GM19455 (cell line): ENCODE measurements around the gene TRIM62.
A peak's percentile ranks its signal among the peaks of the same experiment; 100 is the strongest.
"Not testable (repeated sequence)": the region's sequence is repeated elsewhere in the genome, so short reads cannot be mapped to it uniquely, and the experiment has no call there.

Experiments
- ATAC-seq: cut with Tn5 transposase; IDR thresholded peaks from one replicate; pipeline ENCODE4 v1.9.1; 2021; ENCODE audit not compliant: unreplicated experiment

Gene TRIM62

DNA sequence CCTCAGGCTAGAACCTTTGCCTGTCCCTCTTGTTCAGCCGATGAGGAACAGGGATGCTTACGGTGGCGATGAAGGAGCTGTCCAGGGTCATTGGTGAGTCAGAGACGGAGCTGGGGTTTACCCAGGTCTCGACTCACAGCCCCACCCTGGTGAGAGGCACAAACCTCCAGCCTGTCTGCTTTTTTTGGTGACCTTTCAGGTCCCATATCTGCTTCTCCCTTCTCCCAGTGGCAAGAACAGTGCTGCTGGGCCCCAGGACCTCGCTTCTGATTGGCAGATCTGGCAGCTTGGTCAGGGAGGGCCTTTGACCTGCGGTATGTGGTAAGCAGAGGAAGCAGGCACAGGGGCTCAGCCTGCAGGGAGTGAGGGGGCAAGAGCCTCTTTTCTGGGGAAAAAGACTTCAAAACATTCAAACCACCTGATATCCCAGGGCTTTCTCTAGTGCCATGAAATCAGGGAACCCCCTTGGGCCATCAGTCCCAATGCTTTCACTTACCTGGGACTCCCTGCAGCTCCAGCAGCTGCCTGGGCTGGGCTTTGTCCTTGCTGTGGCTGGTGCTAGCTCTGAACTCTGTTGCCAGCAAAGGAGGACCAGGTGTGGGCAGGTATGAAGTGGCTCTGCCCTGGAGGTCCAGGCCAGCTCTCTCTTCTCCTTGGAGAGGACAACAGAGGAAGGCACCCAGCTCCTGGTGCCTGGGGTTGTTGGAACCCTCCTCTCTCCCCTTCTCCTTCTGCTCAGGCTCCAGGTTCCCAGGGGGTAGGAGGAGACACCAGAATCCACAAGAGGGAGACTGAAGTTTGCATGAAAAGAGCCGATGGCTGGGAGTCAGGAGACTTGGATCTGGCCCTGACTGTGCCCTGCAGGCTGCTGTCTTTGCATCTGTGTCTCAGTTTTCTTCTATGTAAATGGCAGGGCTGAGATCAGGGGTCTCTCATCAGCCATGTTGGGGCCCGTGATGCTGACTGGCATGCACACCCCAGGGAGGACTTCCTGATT lies 41.4 kb downstream of the TRIM62 start:
- ATAC-seq, result no peak

DNA sequence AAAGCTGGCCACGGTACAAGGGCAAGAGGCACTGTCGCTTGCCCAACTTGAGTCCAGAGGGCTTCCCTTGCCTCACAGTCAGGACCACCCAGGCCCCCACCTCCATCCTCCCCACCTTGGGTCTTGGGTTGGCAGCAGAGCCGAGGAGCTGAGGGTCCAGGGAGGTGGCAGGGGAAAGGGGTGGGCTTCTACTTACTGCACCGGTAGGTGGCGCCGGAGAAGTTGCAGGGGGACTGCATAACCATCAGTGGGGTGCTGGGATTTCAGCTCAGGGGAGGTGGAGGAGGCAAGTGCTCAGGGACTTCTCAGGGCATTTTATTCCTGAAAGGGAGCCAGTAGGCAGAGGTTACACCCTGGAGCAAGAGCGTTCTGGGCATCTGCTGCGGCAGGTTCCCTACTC lies 44.0 kb downstream of the TRIM62 start:
- ATAC-seq, result no peak

DNA sequence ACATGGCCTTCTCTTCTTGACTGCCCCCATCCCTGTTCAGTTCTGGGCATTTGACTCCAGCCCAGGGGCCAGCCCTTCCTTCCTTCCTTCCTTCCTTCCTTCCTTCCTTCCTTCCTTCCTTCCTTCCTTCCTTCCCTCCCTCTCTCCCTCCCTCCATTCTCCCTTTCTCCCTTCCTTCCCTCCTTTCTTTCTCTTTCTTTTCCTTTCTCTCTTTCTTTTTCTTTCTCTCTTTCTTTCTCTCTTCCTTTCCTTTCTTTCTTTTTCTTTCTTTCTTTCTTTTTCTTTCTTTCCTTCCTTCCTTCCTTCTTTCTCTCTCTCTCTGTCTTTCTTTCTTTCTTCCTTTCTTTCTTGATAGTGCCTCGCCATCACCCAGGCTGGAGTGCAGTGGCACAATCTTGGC lies 45.8 kb downstream of the TRIM62 start:
- not testable (repeated sequence) for ATAC-seq

DNA sequence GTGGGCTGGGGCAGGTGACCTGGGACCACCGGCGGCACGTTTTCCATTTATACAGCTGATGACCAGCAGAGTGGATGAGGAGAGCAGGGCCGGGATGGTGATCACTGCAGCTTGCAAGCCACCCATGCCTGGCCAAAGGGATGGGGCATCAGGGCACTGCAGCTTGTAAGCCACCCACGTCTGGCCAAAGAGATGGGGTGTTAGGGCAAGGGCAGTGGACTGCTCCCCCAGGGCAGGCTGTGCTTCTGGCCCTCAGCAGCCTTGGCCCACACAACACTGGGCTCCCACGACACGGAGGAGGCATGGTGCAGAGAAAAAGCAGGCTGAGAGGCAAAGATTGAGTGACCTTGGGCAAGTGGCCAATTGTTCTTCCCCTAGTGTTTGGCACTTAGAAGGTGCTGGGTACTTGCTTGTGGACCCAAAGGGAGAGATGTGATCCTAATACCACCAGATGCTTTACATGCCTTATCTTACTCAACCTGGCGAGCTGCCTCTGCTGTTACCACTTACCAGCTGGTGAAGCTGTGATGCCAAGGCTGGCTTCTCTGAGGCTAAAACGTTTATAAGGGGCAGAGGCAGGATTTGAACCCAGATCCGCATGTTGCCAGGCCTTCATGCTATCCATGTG lies 48.3 kb downstream of the TRIM62 start:
- ATAC-seq, result no peak

DNA sequence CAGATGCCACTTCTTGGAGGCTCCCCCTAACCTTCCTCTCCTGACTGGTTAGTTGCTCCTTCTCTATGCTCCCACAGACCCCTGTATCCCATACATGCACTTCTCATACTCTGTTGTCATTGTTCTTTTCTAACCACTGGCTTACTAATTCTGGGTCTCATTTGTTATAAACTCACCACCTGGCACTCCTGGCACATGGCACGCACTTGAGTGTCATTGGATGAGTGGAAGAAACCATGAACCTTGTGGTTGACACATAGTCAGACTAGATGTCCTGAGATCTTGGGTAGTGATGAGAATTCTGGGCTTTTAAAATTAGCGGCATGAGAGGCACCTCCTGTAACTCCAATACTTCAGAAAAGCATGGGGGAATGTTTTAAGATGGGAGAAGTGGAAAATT lies 49.3 kb downstream of the TRIM62 start:
- no peak for ATAC-seq

DNA sequence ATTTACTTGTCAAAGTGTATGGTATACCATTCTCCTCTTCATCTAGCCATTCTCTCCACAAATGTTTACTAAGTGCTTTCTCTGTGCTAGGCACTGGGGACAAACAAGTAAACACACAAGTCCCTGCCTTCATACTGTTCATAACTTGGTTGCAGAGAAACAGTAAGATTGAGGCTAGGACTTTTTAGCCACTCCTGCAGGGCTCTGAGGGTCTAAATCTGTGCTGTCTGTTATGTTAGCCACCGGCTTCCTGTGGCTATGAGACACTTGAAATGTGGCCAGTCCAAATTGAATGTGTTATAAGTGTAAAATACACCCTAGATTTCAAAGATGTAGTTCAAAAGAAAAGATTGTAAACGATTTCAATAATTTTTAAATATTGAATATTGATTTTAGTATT lies 50.7 kb downstream of the TRIM62 start:
- no peak for ATAC-seq

DNA sequence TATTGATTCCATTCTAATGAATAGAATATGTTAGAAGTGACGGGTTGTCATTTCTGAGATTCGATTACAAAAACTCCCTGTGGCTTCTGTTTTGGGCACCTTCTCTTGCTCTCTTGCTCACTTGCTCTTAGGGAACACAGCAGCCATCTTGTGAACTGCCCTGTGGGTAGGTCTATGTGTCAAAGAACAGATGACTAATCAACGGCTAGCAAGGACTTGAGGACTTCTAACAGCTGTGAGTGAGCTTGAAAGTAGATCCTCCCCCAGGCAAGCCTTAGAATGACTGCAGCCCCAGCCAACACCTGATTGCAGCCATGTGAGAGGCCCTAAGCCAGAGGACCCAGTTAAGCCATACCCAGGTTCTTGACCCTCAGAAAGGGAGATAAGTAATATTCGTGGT lies 51.5 kb downstream of the TRIM62 start:
- ATAC-seq, result no peak

DNA sequence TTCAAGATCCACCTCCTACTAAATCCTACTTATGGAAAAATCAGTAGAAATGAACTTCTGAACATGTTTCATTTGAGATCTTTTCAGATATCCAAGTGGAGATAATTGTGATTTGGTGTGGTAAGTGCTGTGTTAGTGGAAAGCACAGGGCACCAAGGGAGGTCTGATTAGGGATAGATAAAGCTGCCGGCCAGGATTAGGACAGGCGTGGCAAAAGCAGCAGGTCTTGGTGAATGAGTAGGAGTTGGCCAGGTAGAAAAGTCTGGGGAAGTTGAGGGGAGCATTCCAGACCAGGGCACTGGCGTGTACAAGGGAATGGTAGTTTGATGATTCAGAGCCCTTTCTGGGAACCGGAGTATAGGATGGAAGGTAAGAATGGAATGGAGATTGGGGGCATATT lies 53.1 kb downstream of the TRIM62 start:
- no peak for ATAC-seq

DNA sequence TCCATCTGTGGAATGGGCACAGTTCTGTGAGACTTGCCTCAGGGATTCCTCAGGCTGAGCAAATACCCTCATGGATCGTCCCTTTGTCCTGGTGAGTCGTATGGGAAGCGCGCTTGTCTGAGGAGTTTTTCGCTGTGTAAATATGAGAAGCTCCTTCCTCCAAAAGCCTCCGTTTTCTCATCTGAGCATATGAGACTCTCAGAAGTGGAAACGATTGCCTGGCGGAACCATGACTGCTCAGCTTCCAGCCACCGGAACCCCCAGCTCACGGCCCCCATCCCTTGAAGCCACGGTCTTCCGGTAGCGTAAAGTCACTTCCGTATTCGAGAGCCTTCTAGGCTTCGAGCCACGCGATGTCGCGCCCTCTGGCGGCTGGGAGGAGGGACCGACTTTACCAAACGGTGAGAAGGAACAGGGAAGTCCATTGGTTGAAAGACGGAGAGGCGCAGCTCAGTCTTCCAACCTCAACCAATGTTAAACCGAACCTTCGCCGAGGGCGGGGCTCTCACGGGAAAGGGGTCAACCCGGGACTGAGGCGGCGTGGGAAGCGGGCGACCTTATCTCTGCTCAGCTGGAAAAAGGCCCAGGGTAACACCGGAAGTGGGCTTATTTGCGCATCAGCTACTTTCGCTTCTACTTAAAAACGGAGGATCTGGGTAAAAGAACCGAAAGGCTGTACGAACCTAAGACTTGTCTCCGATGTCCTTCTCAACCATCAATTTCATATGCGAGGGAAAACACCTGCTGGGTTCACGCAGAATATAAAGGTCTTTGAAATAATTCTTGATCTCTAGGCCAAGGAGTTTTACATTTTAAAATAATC lies 54.6 kb downstream of the TRIM62 start:
- ATAC-seq, result peak; percentile 94

DNA sequence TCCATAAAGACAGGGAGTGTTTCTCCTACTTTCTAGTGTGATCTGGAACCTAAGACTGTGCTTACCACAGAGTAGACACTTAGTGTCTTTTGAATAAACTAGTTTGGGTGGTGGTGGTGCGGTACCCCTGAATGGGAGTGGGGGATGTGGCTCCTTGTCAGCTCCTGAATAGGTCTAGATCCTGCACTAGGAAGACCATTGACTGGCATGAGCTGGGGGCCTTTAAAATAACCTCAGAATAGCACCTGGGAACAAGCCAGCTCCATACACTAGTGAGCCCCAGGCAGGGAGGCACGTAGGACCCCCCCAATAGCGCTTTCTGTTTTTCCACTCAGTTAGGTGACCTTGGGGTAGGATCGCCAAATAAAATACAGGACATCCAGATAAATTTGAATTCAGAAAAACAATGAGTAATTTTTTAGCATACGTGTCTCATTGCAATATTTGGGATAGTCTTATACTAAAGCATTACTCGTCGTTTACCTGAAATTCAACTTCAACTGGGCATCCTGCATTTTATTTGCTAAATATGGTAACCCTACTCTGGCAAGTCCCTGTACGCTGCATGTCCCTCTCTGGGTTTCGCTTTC lies 55.3 kb downstream of the TRIM62 start:
- no peak for ATAC-seq

DNA sequence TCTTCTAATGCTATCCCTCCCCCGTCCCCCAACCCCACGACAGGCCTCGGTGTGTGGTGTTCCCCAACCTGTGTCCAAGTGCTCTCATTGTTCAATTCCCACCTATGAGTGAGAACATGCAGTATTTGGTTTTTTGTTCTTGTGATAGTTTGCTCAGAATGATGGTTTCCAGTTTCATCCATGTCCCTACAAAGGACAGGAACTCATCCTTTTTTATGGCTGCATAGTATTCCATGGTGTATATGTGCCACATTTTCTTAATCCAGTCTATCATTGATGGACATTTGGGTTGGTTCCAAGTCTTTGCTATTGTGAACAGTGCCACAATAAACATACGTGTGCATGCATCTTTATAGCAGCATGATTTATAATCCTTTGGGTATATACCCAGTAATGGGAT lies 57.2 kb downstream of the TRIM62 start:
- ATAC-seq, result not testable (repeated sequence)

DNA sequence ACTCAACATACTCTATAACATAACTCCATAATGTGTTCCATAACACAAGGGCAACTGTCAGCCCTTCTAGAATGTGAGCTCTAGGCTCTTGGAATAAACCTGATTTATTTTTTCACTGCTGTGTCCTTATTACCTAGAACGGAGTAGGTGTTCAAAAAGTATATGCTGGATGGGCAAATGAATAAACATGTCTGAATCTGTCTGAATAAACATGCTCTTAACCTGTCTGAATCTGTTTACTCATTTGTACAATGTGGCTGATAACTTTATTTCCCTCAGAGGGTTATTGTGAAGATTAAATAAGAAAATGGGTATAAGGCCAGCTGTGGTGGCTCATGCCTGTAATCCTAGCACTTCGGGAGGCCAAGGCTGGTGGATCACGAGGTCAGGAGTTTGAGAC lies 58.6 kb downstream of the TRIM62 start:
- ATAC-seq, result no peak

DNA sequence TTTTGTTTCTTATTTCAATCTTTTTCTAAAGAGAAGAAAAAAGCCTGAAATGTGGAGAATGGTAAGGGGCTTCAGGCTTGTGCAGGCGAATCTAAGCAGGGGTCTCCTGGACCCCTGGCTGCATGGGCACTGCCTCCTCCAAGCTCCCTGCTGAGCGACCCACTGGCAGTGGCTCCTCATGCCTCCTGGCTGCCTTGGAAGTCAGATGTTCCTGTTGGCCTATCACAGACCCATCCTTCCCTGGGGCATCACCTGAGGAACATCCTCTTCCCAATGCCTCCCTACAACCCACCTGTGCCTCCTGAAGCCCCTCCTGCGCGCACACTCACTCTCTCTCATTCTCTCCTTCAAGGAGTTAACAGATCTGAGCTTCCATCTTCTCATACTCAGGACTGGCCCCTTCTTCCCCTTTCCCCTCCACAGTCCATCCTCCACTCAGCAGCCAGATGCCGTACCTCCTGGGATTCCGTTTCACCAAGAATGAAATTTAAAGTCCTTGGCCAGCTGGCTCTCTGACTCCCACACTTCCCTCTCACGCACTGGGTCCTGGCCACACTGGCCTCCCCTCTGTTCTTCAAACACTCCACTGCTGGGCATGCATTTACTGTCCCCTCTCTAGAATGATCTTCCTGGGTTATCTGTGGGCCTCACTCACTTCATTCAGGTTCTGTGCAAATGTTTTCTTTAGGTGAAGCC lies 59.2 kb downstream of the TRIM62 start:
- ATAC-seq, result no peak

DNA sequence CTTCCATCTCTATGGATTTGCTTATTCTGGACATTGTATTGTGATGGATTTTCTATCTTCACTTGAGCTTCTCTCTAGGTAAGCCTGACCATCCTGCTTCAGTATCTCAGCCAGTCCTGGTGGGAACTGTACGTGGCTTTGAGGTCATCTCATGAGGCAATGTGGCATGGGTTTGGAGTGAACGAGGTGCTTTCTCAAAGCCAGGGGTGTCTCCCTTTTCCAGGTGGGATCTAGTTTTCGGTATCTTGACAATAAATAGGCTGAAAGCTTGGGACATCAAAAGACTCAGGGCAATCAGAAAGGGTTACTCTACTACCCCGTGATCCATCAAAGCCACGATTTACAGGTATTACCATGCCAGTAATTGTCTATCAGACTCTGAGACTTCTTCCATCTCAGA lies 60.1 kb downstream of the TRIM62 start:
- ATAC-seq, result no peak

DNA sequence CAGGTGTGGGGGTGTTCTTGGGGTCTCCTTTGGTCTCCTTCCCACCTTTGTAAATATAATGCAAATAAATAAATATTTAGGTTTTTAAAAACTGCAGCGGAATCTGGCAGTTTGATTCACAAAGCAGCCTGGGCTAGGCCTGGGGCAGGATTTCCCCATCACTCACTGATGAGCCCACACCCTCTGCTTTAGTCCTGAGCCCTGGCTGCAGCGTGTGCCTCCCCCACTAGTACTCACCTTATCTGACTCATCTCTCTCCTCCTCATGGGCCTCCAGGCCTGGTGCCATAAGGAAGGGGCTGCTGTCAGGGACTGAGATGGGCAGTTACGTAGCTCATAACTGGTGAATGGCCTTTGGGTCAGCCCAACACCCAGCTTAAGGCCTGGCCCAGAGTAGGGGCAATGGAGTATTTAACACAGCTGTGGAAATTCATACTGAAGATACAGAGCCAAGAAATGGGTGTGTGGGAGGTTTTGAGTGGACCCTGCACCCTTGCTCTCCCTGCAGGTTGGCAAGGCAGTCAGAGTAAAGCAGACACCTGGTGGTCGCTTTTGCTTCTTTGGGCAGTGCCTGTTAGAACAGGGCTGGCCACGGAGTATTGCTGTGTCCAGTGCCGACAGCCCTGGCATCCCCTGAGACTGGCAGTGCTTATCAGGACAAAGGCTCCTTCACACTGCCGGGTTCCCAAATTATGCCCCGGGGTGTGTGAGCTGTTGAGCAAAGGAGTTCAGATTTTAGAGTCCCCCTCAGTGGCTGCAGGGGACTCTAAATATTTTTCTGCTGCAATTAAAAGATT lies 61.2 kb downstream of the TRIM62 start:
- peak; percentile 49 for ATAC-seq

DNA sequence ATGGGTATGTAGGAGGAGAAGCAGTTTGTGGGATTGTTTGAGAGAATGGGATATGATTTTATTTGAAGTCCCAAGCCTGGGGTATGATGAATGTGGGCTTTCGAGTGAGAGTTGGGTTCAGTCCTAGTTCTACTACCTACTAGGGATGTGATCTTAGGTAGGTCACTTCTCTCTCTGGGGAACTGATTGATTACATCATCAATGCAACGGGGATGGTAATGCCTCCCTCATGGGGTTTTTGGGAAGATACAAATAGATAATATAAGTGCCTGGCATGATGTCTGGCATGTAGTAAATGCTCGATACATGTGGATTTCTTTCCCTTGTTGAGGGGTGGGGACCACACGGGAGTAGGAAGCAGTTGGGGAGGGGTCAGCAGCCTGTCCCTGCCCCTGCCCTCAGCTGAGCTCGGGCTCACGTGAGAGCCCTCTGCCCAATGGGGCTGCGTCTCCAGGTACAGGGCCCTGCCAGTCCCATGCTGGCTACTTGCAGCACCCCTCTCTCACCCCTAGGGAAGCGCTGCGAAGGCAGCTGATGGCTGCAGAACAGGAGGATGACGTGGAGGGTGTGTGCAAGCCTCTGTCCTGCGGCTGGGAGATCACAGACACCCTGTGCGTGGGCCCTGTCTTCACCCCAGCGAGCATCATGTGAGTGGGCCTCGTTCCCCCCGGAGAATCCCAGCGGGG lies 62.2 kb downstream of the TRIM62 start:
- ATAC-seq, result peak; percentile 78

DNA sequence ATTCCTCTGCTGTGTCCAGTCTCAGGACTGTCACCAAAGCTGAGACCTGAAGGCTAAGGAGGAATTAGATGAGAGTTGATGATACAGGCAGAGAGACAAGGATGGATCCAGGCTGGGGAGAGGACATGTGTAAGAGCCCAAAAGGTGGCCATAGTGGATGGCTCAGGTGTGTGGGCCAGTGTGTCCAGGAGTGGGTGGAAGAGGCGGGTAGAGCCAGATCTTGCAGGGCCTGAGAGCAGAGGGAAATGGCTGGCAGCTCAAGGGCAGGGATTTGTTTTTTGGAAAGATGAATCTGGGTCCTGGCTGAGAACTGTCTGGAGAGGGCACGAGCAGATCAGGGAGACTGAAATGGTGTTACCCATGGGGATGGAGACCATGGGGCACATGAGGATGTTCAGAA lies 62.8 kb downstream of the TRIM62 start:
- ATAC-seq, result no peak

DNA sequence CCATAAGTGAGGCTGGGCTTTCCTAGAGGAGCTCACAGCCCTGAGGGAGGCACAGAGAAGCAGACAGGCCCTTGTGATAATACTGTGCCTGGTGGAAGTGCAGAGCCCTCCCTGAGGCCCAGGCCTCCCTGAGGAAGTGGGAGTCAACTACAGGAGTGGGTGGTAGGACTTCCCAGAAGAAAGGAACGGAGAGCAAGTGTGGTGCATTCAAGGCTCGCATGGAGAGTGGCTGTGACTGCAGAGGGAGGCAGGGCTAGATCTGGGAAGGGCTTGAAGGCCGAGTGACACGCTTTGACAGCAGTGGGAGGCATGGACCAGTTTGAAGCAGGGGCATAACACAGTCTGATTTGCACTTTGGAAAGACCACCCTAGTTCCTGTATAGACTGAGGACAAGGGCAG lies 63.6 kb downstream of the TRIM62 start:
- ATAC-seq, result no peak

DNA sequence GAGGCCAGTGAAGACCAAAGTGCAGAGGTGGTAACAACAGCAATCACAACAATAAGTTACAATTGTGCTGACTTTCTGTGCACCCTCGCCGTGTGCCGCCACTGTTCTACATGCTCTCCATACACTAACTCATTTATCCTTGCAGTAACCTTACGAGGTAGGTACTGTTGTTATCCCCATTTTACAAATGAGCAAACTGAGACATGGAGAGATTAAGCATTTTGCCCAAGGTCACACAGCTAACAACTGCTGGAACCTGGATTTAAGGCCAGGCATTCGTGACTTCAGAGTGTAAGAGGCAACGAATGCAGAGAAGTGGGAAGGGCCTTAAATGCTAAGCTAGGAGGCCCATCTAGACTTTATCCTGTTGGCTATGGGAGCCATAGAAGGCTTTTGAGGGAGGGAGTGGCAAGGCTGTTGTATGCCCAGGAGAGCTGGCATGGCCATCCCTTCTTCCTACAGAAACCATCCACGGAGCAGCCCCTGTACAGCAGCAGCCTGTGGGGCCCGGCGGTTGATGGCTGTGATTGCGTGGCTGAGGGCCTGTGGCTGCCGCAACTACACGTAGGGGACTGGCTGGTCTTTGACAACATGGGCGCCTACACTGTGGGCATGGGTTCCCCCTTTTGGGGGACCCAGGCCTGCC lies 64.3 kb downstream of the TRIM62 start:
- ATAC-seq, result no peak
